GM23338 (cell line): ENCODE measurements around the gene AKAP9.

Experiments
- CREB1 ChIP-seq: fragments of 250-450 bp; sonication (Bioruptor Pico); IDR thresholded peaks from 2 replicates; pipeline ENCODE4 v1.5.0; 2020; ENCODE audit warnings: low read depth, mild to moderate bottlenecking, moderate library complexity
- CTCF ChIP-seq, 2 experiments: fragments of 200-600 bp in 1 of 2; sonication (generic) in 1 of 2; conservative IDR thresholded peaks; 2 replicates each; pipeline versions ENCODE4 v1.5.1 to v1.6.1; 2016 to 2017; ENCODE audit warnings: antibody characterized with exemption in 2 of 2, low read depth in 2 of 2, mild to moderate bottlenecking in 2 of 2, moderate library complexity in 1 of 2
- EZH2 ChIP-seq: fragments of 200-600 bp; sonication (generic); IDR thresholded peaks from one replicate; pipeline ENCODE4 v1.8.0; 2017; ENCODE audit warnings: antibody characterized with exemption, mild to moderate bottlenecking, low read depth; ENCODE audit not compliant: unreplicated experiment
- EZH2phosphoT487 ChIP-seq: fragments of 200-600 bp; sonication (generic); IDR thresholded peaks from one replicate; pipeline ENCODE4 v1.8.1; 2018; ENCODE audit warnings: antibody characterized with exemption; ENCODE audit not compliant: unreplicated experiment
- JUNB ChIP-seq: IDR thresholded peaks from one replicate; pipeline ENCODE4 v1.6.1; 2016; ENCODE audit warnings: antibody characterized with exemption; ENCODE audit not compliant: unreplicated experiment
- NANOG ChIP-seq: IDR thresholded peaks from 2 replicates; pipeline ENCODE4 v1.6.1; 2016; ENCODE audit warnings: antibody characterized with exemption, borderline replicate concordance
- POLR2AphosphoS5 ChIP-seq: IDR thresholded peaks from 2 replicates; pipeline ENCODE4 v1.6.1; 2016; ENCODE audit warnings: antibody characterized with exemption, low read depth
- REST ChIP-seq: IDR thresholded peaks from one replicate; pipeline ENCODE4 v1.6.1; 2018; ENCODE audit warnings: antibody characterized with exemption; ENCODE audit not compliant: unreplicated experiment
- STAT1 ChIP-seq: IDR thresholded peaks from one replicate; pipeline ENCODE4 v1.6.1; 2016; ENCODE audit warnings: antibody characterized with exemption; ENCODE audit not compliant: unreplicated experiment
- ZNF114 ChIP-seq: fragments of 250-450 bp; sonication (Bioruptor Pico); IDR thresholded peaks from 2 replicates; pipeline ENCODE4 v1.5.0; 2020; ENCODE audit warnings: mild to moderate bottlenecking, moderate library complexity
- ZNF331 ChIP-seq: fragments of 250-450 bp; sonication (Bioruptor Pico); IDR thresholded peaks from 2 replicates; pipeline ENCODE4 v1.5.0; 2020; ENCODE audit warnings: low read depth, mild to moderate bottlenecking, moderate library complexity

GRCh38 chr7:92042056-92042737, 101.5 kb downstream of the AKAP9 start:
- TF ChIP-seq CTCF (conservative IDR thresholded peaks at IDR 0.05; ENCODE audit: low read depth in 2 of 2) (no peak), EZH2phosphoT487 (no peak), ZNF114 (CRISPR knock-in tag) (no peak), REST (no peak), EZH2 (no peak), POLR2AphosphoS5 (no peak), STAT1 (no peak), NANOG (no peak), CREB1 (CRISPR knock-in tag) (no peak), JUNB (no peak), ZNF331 (no peak)
